Activated T-cell treated with anti-CD3 and anti-CD28 coated beads, Interleukin-2, amount 50 U/mL, for 24 hours (primary cell): ENCODE results near the gene FAM20C.

Experiments used
- DNase-seq: peaks from one replicate; pipeline ENCODE4 v3.0.0-alpha.2; 2020
- H3K27ac Mint-ChIP-seq: 2 replicates; pipeline ENCODE4 v1.8.0; 2020; ENCODE audit warnings: mild to moderate bottlenecking, mixed read lengths
- H3K27me3 Mint-ChIP-seq: 2 replicates; pipeline ENCODE4 v1.8.0; 2020; ENCODE audit warnings: mixed read lengths
- H3K36me3 Mint-ChIP-seq: 2 replicates; pipeline ENCODE4 v1.8.0; 2020; ENCODE audit warnings: low read depth, mixed read lengths
- H3K4me1 Mint-ChIP-seq: 2 replicates; pipeline ENCODE4 v1.8.0; 2020; ENCODE audit warnings: low read depth, mixed read lengths
- H3K4me3 Mint-ChIP-seq: 2 replicates; pipeline ENCODE4 v1.8.0; 2020; ENCODE audit warnings: mild to moderate bottlenecking, moderate library complexity, mixed read lengths
- H3K9me3 Mint-ChIP-seq: 2 replicates; pipeline ENCODE4 v1.8.0; 2020; ENCODE audit warnings: mixed read lengths

Gene FAM20C

DNA sequence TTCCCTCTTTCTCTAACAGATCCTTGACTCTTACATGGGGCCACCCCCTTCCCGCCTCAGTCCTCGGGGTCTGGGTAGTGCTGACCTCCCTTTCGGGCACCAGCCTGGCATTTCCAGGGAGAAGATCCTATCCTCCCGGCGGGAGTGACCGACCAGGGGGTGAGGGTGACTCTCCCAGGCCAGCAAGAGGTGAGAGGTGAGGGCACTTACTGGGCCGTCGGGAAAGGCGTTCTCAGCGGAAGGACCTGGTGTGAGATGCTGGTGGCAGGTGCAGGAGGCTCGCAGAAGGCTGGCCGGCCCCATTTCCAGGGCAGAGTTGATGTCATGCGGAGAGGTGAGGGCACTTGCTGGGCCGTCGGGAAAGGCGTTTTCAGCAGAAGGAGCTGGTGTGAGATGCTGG lies 93.4 kb downstream of the FAM20C start:
- no peak overlapping the region for H3K4me3 Mint-ChIP-seq
- no peak for DNase-seq
- H3K9me3 Mint-ChIP-seq, result no peaks in the 10 kb centered on the region
- no peaks in the 10 kb centered on the region for H3K36me3 Mint-ChIP-seq
- H3K27ac Mint-ChIP-seq, result no peak overlapping the region
- peaks cover 47% of the 10 kb centered on the region for H3K27me3 Mint-ChIP-seq
- H3K4me1 Mint-ChIP-seq, result no peaks in the 10 kb centered on the region

DNA sequence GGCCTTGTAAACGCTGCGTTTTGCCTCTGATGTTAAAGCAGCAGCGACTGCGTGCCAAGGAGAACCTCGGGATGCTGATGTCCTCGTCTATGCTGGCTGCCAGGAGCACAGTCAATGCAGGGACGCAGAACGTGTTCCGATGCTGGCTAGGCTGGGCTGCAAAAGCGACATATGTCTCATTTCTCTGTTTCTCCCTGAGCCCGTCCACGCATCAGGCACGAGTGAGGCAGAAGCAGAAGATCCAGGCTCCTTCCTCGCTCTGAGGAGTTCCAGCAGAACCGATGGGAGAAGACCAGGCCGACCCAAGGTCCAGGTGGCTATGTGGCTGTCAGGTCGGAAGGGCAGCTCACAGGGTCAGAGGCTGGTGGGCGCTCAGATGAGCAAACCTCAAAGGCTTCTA lies 93.9 kb downstream of the FAM20C start:
- no peaks in the 10 kb centered on the region for H3K4me1 Mint-ChIP-seq
- no peak overlapping the region for H3K27ac Mint-ChIP-seq
- no peaks in the 10 kb centered on the region for H3K9me3 Mint-ChIP-seq
- DNase-seq, result no peak
- peaks cover 42% of the 10 kb centered on the region for H3K27me3 Mint-ChIP-seq
- H3K36me3 Mint-ChIP-seq, result no peaks in the 10 kb centered on the region
- no peak overlapping the region for H3K4me3 Mint-ChIP-seq

DNA sequence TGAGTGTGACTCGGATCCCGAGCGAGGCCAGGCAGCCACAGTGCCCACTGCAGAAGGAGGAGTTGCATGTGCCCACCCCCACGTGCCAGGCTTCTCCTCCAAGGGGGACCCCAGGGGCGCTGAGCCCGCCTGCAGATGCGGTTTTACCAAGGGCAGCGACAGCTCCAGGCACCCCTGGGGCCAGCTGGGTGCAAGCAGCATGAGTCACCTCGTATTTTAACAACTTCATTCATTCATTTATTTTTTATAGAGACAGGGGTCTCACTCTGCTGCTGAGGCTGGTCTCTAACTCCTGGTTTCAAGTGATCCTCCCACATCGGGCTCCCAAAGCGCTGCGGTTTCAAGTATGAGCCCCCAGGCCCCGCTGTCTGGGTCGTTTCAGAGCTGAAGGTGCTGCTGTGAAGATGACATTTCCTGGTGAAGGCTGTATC lies 96.3 kb downstream of the FAM20C start:
- no peaks in the 10 kb centered on the region for H3K4me1 Mint-ChIP-seq
- H3K4me3 Mint-ChIP-seq, result no peak overlapping the region
- H3K36me3 Mint-ChIP-seq, result no peaks in the 10 kb centered on the region
- H3K9me3 Mint-ChIP-seq, result no peaks in the 10 kb centered on the region
- no peak overlapping the region for H3K27ac Mint-ChIP-seq
- peaks cover 60% of the 10 kb centered on the region for H3K27me3 Mint-ChIP-seq
- DNase-seq, result no peak

DNA sequence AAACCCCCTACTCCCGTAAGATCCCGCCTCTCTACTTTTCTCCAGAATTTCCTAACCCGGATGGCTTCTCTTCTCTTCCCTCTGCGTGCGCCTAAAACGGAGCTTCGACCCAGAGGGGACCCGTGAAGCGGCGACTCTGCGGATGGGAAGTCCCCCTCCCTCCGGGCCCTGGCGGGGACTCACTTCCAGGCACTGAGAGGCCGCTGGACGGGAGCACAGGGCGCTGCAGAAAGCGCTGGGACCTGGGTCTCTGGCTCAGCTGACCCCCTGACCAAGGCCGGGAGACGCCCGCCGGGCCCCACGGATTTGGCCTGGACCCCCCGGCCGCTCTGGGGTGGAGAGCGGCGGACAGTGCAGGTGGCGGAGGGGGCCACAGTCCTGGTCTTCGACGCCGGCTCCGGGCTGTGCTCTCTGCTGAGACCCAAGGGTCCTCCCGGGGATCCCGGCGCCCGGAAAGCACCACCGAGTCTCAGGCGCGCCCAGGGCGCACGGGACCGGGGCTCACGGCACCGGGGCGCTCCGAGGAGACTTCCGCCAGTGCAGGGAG lies 96.9 kb downstream of the FAM20C start:
- H3K4me3 Mint-ChIP-seq, result no peak overlapping the region
- no peak for DNase-seq
- H3K27me3 Mint-ChIP-seq, result peaks cover 64% of the 10 kb centered on the region
- H3K27ac Mint-ChIP-seq, result no peak overlapping the region
- no peaks in the 10 kb centered on the region for H3K9me3 Mint-ChIP-seq
- H3K36me3 Mint-ChIP-seq, result no peaks in the 10 kb centered on the region
- no peaks in the 10 kb centered on the region for H3K4me1 Mint-ChIP-seq

DNA sequence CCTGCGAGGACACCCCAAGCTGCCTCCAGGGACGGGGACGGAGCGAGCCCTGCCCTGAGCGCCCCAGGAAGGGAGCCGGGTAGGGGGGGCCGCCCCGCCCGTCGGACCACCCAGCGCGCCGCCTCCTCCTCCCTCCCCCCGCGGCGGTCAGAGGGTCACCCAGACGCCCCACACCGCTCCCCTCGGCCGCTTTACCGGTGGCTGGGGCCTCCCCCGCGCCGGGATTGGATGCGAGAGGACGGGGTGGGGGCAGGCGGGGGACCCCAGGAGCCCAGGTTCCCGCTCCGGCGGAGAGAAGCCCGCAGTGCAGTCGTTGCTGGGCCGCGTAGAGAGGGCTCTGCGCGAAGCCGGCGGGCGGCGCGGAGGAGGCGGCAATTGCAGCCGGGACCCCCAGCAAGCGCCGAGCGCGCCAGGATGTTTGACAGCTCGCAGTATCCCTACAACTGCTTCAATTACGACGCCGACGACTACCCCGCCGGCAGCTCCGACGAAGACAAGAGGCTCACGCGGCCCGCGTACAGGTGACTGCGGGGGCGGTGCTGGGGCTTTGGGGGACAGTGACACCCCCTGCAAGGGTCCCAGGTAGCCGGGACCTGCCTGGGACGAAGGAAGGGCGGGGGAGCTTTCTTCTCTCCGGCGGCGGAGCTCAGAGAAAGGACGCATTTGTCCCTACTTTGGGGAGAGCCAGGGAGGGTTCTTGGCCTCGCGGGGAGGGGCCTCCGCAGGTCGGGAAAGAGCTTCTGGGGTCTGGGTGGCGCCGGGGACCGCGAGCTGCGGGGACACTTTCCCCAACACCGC lies 97.6 kb downstream of the FAM20C start, which contains the start of gene FOXL3:
Gene FOXL3, plus strand, starts transcription at position 415 of the 798 bp plus-strand sequence. Its CDS starts 0 bp downstream, at position 415.
- no peak within 1 kb of the TSS for H3K27ac Mint-ChIP-seq
- H3K4me3 Mint-ChIP-seq, result no peak within 1 kb of the TSS
- DNase-seq, result no peak
- no peaks in the 10 kb centered on the region for H3K4me1 Mint-ChIP-seq
- H3K9me3 Mint-ChIP-seq, result no peaks in the 10 kb centered on the region
- peaks cover 70% of the 10 kb centered on the region for H3K27me3 Mint-ChIP-seq
- no peaks in the 10 kb centered on the region for H3K36me3 Mint-ChIP-seq

DNA sequence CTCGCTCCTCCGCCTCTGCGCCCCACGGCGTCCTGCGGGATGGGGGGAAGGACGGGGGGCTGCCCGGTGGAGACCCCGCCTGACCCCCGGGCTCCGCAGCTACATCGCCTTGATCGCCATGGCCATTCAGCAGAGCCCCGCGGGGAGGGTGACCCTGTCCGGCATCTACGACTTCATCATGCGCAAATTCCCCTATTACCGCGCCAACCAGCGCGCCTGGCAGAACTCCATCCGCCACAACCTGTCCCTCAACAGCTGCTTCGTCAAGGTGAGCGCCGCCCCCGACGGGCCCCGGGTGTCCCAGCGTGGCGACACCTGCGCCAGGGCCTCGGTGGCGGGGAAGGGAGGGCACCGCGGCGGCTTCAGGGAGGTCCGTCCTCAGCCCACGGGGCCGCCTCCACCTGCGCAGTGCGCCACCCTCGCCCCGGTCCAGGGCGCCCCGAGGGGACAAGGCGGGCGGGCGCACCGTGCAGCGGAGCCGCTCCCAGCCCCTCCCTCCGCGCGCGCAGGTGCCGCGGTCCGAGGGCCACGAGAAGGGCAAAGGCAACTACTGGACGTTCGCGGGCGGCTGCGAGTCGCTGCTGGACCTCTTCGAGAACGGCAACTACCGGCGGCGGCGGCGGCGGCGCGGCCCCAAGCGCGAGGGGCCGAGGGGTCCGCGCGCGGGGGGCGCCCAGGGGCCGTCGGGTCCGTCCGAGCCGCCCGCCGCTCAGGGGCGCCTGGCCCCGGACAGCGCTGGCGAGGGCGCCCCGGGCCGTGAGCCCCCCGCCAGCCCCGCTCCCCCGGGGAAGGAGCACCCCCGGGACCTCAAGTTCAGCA lies 98.4 kb downstream of the FAM20C start:
- H3K4me3 Mint-ChIP-seq, result no peak overlapping the region
- no peaks in the 10 kb centered on the region for H3K9me3 Mint-ChIP-seq
- peaks cover 64% of the 10 kb centered on the region for H3K27me3 Mint-ChIP-seq
- no peaks in the 10 kb centered on the region for H3K4me1 Mint-ChIP-seq
- no peaks in the 10 kb centered on the region for H3K36me3 Mint-ChIP-seq
- no peak for DNase-seq
- H3K27ac Mint-ChIP-seq, result no peak overlapping the region

DNA sequence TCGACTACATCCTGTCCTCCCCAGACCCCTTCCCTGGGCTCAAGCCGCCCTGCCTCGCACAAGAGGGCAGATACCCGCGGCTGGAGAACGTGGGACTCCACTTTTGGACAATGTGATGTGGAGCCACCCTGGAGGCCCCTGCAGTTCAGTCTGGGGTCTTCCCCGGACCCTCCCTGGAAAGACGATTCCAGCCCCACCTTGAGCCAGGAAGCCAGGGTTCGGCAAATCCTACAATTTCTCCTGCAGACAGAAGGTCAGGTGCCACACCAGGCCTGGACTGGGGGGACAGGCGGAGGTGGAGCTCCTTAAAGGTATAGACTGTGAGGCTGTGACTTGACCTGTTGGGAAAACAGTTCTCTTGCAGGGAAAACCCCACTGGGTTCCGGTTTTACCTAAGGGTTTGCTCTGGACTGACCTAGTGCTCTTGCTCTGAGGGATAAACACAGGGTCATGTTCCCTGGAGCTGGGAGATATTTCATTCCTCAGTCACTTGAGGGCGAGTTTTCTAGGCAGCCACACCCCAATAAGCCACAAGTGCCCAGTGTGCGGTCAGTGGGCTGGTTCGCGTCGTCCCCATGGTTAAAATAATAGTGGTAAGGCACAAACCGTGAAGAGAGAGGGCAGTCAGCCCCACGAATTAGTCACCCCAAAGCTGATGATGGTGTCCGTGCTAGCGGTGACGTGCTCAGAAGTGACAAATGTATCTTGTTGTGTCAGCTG lies 99.2 kb downstream of the FAM20C start:
- H3K4me3 Mint-ChIP-seq, result no peak overlapping the region
- H3K36me3 Mint-ChIP-seq, result no peaks in the 10 kb centered on the region
- H3K27ac Mint-ChIP-seq, result no peak overlapping the region
- DNase-seq, result no peak
- no peaks in the 10 kb centered on the region for H3K9me3 Mint-ChIP-seq
- H3K4me1 Mint-ChIP-seq, result no peaks in the 10 kb centered on the region
- peaks cover 58% of the 10 kb centered on the region for H3K27me3 Mint-ChIP-seq

DNA sequence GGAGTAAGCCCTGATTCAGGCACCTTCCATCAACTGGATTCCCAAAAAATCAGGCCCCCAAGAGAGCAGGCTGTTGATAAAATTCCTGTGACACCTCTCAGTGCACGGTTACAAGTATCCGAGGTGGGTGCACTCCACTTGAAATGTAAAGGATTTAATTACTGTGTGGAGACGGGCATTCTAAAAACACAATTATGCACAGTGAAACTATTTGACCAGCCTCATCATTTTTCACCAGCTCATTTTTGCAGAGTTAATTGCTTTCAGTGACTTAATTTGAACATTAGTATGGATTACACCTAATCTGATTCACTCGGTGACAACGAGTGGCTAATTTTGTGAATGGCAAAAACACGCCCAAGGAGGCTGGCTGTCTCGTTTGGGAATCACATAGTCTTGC lies 99.9 kb downstream of the FAM20C start:
- Mint-ChIP-seq H3K36me3 (no peaks in the 10 kb centered on the region), H3K9me3 (no peaks in the 10 kb centered on the region), H3K27me3 (peaks cover 58% of the 10 kb centered on the region), H3K27ac (no peak overlapping the region), H3K4me1 (no peaks in the 10 kb centered on the region), H3K4me3 (no peak overlapping the region)
- no peak for DNase-seq

DNA sequence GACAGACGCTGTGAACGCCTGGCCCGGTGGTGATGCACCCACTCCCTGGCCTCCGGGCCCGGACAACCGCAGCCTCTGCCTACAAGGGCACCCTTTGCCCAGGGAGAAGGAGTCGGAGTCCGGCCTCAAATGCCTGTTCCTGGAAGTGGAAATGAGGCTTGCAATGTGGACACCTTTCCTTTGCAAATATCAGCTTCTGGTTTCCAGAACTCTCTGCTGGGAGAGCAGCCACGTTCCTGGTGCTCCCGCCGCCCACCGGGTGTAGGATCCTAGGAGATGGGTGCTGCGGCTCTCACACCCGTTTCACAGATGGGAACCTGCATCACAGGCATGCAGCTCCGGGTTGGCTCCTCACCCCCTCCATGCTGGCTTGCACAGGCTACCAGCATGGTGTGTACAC lies 100.5 kb downstream of the FAM20C start:
- no peaks in the 10 kb centered on the region for H3K4me1 Mint-ChIP-seq
- peaks cover 55% of the 10 kb centered on the region for H3K27me3 Mint-ChIP-seq
- no peak overlapping the region for H3K27ac Mint-ChIP-seq
- no peak overlapping the region for H3K4me3 Mint-ChIP-seq
- DNase-seq, result no peak
- H3K9me3 Mint-ChIP-seq, result no peaks in the 10 kb centered on the region
- H3K36me3 Mint-ChIP-seq, result no peaks in the 10 kb centered on the region

DNA sequence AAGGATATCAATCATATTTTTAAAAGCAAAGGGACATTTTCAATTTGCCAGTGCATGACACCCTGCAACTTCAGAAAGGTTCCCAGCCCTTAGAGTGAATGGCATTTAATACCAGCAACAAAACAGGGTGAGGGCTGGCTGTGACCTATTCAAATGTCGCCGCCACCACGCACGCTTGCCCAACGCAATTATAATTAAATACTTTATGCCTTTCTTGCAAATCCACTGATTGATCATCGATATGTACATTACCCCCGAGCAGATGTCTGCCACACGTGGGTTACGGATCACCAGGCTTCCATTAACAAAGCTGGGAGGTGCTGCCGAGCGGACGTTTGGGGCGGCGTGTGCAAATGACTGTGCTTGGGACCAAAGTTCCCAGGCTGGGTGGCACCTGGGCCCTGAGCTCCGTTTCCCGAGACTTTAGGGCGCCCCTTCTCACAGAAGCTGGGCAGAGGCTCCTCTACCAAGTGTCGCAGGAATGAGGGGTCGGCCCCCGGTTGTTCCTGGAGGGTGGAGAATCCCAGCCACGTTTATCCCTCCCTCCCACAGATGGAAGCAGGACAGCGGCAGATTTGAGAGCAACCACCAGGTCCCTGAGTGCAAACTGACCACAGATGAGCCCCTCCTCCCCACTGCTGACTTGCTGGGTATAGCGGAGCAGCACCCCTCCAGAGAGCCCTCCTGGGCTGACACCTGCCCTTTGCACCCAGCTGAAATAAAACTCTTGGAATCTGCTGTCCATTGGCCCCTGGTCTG lies 101.5 kb downstream of the FAM20C start:
- no peaks in the 10 kb centered on the region for H3K4me1 Mint-ChIP-seq
- H3K27me3 Mint-ChIP-seq, result peaks cover 45% of the 10 kb centered on the region
- no peaks in the 10 kb centered on the region for H3K36me3 Mint-ChIP-seq
- H3K4me3 Mint-ChIP-seq, result no peak overlapping the region
- no peaks in the 10 kb centered on the region for H3K9me3 Mint-ChIP-seq
- no peak for DNase-seq
- H3K27ac Mint-ChIP-seq, result no peak overlapping the region

DNA sequence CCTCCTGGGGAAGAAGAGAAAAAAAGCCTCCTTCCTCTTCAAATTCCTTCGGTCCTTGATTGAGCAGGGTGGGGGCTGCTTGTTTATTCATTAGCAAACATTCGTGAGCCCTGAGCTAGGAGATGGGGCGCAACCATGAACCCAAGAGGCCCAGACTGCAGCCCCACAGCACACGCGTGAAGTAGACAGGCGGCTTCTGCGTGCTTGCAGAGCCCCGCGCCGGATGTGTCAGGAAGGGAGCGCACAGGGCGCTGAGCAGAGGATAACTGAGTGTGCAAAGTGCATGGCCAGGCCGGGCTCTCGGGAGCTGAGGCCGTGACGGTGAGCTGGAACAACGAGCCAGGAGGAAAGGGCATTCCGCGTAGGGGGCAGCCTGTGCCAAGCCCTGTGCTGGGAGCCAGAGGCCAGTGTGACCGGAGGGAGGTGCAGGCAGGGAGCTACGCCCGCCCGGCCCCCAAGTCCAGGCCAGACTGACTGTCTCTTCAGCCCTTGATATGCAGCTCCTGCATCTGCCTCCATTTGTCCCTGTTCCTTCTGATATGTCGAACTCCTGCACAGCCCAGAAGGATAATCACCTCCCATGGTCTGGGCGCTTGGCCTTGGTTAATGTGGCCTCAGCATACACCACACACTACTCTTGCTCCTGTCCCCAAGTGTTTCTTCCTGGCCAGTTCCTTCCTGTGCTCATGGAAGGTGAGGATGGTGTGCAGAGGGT lies 102.2 kb downstream of the FAM20C start:
- Mint-ChIP-seq H3K36me3 (no peaks in the 10 kb centered on the region), H3K9me3 (no peaks in the 10 kb centered on the region), H3K27me3 (peaks cover 41% of the 10 kb centered on the region), H3K4me3 (no peak overlapping the region), H3K27ac (no peak overlapping the region), H3K4me1 (no peaks in the 10 kb centered on the region)
- DNase-seq, result no peak

DNA sequence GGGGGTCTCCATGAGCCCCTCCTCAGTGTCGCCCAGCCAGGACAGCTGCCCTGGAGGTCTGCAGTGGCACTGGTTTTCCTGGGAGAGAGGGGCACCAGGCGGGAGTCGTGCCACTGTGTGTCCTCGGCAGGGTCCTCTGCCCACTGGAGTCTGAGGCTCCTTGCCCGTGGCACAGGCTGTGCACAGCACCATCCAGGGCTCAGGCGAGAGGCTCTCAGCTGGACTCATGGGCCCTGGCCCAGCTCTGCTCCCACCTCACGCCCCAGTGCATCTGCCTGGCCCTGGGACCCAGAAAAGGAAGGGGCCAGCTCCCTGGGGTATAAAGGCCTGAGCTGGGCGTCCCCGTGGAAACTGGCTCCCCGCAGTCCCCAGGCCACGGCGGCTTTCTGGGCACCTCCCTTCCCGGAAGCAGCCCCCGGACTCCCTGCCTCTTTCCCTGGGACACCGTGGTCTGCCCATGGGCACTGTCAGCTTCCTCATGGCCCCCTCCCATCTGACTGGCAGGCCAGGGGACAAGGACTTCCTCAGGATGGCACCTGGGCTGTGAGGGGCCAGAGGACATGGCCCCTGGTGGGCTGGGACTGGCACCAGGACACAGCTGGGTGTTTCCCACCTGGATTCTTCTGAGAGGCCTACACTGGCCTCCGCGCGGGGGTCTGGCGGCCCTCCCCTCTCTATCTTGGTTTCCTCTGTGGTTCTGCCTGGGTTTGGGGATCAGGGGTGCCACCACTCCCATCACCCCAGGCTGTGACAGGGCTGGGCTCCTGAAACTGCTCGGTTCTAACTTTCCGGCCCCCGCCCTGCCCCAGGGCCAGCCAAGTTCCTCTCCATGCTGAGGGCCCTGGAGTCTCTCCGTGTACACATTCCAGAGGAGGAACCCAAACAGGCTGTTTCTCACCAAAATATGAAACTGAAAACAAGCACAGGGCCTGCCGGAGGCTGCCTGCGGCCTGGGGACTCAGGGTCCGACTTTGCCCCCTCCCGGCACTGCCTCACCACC lies 103.1 kb downstream of the FAM20C start:
- DNase-seq, result no peak
- H3K4me1 Mint-ChIP-seq, result no peaks in the 10 kb centered on the region
- no peaks in the 10 kb centered on the region for H3K9me3 Mint-ChIP-seq
- peaks cover 36% of the 10 kb centered on the region for H3K27me3 Mint-ChIP-seq
- no peak overlapping the region for H3K4me3 Mint-ChIP-seq
- no peak overlapping the region for H3K27ac Mint-ChIP-seq
- H3K36me3 Mint-ChIP-seq, result no peaks in the 10 kb centered on the region
